NCI-H524 (cell line): ENCODE data around the gene PBX1.

ENCODE experiments used
- DNase-seq, 2 experiments: peaks; one replicate each; lab custom pipeline; 2025; lab: John Stamatoyannopoulos, UW

The PBX1 gene

GRCh38 chr1:164617377-164618201, 58.6 kb downstream of the PBX1 start:
- DNase-seq = peak in 1 of 2 experiments; percentile 87

- peak; percentile 54 to 87 for DNase-seq
These were observed 59.2 kb downstream of the PBX1 start for GRCh38 chr1:164618202-164618564.

GRCh38 chr1:164619006-164619784, 60.2 kb downstream of the PBX1 start:
- DNase-seq = no peak

- no peak for DNase-seq
These were observed 63.3 kb downstream of the PBX1 start for GRCh38 chr1:164622068-164622845.

- no peak for DNase-seq
These were observed 64.8 kb downstream of the PBX1 start for GRCh38 chr1:164623805-164624204.

GRCh38 chr1:164624400-164624799, 65.4 kb downstream of the PBX1 start:
- no peak for DNase-seq

- DNase-seq = no peak
These were observed 66.1 kb downstream of the PBX1 start for GRCh38 chr1:164625004-164625617.

- peak; percentile 19 to 41 for DNase-seq
These were observed 69.8 kb downstream of the PBX1 start for GRCh38 chr1:164628772-164629171.

GRCh38 chr1:164629971-164630370, 71.0 kb downstream of the PBX1 start:
- no peak for DNase-seq

GRCh38 chr1:164630626-164631396, 71.8 kb downstream of the PBX1 start:
- no peak for DNase-seq

GRCh38 chr1:164631751-164632150, 72.8 kb downstream of the PBX1 start:
- DNase-seq = no peak

GRCh38 chr1:164633997-164634396, 75.0 kb downstream of the PBX1 start:
- DNase-seq = no peak

GRCh38 chr1:164635059-164635802, 76.2 kb downstream of the PBX1 start:
- DNase-seq = peak in 1 of 2 experiments; percentile 60

- no peak for DNase-seq
These were observed 77.1 kb downstream of the PBX1 start for GRCh38 chr1:164635803-164636731.

GRCh38 chr1:164636757-164637156, 77.8 kb downstream of the PBX1 start:
- DNase-seq = peak in 1 of 2 experiments; percentile 16

- DNase-seq = no peak
These were observed 78.7 kb downstream of the PBX1 start for GRCh38 chr1:164637461-164638375.

GRCh38 chr1:164638492-164639202, 79.7 kb downstream of the PBX1 start:
- no peak for DNase-seq
